Measurements from ENCODE around the gene FAM131B.

FAM131B gene

DNA sequence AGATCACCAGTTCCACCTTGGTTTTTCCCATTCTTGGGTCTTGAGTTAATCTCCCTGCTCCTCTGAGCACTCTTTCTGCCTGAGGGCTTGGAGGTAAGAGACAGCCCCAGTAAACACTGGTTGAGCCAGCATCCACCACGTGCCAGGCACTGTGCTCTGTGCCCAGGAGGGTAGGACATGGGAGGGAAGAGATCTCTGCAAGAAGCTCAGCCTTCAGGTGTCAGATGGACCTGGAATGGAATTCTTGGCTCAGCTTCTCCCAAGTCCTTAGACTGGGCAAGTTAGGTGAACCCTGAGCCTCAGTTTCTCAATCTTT, 21.1 kb upstream of the FAM131B start:
- TF ChIP-seq, protein P1, sequence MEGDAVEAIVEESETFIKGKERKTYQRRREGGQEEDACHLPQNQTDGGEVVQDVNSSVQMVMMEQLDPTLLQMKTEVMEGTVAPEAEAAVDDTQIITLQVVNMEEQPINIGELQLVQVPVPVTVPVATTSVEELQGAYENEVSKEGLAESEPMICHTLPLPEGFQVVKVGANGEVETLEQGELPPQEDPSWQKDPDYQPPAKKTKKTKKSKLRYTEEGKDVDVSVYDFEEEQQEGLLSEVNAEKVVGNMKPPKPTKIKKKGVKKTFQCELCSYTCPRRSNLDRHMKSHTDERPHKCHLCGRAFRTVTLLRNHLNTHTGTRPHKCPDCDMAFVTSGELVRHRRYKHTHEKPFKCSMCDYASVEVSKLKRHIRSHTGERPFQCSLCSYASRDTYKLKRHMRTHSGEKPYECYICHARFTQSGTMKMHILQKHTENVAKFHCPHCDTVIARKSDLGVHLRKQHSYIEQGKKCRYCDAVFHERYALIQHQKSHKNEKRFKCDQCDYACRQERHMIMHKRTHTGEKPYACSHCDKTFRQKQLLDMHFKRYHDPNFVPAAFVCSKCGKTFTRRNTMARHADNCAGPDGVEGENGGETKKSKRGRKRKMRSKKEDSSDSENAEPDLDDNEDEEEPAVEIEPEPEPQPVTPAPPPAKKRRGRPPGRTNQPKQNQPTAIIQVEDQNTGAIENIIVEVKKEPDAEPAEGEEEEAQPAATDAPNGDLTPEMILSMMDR (IDR thresholded peaks at IDR 0.05; ENCODE audit: low read depth, low read length): no peak
- no peak for TF ChIP-seq POLR2A (IDR thresholded peaks at IDR 0.05; ENCODE audit: extremely low read depth, insufficient read length)
- TF ChIP-seq MYC (IDR thresholded peaks at IDR 0.05; ENCODE audit: low read depth, low read length): no peak
- TF ChIP-seq, protein P2, sequence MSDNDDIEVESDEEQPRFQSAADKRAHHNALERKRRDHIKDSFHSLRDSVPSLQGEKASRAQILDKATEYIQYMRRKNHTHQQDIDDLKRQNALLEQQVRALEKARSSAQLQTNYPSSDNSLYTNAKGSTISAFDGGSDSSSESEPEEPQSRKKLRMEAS (IDR thresholded peaks at IDR 0.05; ENCODE audit: low read depth, low read length): no peak
- H3K4me3 ChIP-seq (ENCODE audit: low read depth, low read length): peak overlapping the region; percentile 92
- no peak for DNase-seq (ENCODE audit: low read depth)

DNA sequence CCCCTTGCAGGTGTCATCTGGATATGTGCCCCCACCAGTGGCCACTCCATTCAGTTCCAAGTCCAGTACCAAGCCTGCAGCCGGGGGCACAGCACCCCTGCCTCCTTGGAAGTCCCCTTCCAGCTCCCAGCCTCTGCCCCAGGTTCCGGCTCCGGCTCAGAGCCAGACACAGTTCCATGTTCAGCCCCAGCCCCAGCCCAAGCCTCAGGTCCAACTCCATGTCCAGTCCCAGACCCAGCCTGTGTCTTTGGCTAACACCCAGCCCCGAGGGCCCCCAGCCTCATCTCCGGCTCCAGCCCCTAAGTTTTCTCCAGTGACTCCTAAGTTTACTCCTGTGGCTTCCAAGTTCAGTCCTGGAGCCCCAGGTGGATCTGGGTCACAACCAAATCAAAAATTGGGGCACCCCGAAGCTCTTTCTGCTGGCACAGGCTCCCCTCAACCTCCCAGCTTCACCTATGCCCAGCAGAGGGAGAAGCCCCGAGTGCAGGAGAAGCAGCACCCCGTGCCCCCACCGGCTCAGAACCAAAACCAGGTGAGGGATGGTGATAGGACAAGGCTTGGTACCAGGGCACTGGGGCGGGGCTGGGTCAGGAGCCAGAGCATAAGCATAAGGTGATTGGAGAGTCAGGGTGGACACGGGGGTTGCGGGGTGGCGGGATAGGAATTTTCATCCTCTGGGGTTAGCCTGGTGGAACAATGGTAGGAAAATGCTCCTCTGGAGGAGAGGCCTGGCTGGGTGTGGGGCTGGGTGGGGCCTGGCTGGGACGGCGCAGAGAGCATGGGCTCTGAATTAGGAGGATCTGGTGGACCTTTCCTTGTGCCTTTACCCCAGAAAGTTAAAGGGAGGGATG, 20.5 kb upstream of the FAM131B start:
- peak overlapping the region; percentile 92 for H3K4me3 ChIP-seq (ENCODE audit: low read depth, low read length)
- no peak for DNase-seq (ENCODE audit: low read depth)
- no peak for TF ChIP-seq MYC (IDR thresholded peaks at IDR 0.05; ENCODE audit: low read depth, low read length)
- TF ChIP-seq, protein P2 (IDR thresholded peaks at IDR 0.05; ENCODE audit: low read depth, low read length): no peak
- TF ChIP-seq, protein P1 (IDR thresholded peaks at IDR 0.05; ENCODE audit: low read depth, low read length): no peak
- TF ChIP-seq POLR2A (IDR thresholded peaks at IDR 0.05; ENCODE audit: extremely low read depth, insufficient read length): no peak

DNA sequence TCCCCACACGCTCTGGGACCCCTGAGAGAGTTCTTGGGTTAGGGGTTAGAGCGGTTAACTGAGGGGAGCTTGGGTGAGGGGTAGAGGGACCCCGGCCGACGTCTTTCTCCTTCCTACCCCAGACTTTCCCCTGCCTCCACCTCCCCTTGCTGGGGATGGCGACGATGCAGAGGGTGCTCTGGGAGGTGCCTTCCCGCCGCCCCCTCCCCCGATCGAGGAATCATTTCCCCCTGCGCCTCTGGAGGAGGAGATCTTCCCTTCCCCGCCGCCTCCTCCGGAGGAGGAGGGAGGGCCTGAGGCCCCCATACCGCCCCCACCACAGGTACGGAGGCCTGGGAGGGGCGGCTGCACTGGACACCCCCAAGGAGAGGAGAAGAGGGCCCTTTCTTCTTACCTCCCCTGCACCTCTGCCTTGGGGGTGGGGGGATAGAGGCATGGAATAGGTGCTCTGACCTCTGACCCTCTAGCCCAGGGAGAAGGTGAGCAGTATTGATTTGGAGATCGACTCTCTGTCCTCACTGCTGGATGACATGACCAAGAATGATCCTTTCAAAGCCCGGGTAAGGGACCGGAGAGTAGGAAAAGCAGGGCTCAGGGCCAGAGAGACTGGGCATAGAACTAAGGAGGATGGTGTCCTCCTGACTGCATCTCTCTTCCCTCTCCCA, 19.7 kb upstream of the FAM131B start:
- DNase-seq (ENCODE audit: low read depth): no peak
- TF ChIP-seq, protein P2 (IDR thresholded peaks at IDR 0.05; ENCODE audit: low read depth, low read length): no peak
- TF ChIP-seq MYC (IDR thresholded peaks at IDR 0.05; ENCODE audit: low read depth, low read length): no peak
- TF ChIP-seq POLR2A (IDR thresholded peaks at IDR 0.05; ENCODE audit: extremely low read depth, insufficient read length): no peak
- TF ChIP-seq, protein P1 (IDR thresholded peaks at IDR 0.05; ENCODE audit: low read depth, low read length): no peak
- H3K4me3 ChIP-seq (ENCODE audit: low read depth, low read length): peak overlapping the region; percentile 92

DNA sequence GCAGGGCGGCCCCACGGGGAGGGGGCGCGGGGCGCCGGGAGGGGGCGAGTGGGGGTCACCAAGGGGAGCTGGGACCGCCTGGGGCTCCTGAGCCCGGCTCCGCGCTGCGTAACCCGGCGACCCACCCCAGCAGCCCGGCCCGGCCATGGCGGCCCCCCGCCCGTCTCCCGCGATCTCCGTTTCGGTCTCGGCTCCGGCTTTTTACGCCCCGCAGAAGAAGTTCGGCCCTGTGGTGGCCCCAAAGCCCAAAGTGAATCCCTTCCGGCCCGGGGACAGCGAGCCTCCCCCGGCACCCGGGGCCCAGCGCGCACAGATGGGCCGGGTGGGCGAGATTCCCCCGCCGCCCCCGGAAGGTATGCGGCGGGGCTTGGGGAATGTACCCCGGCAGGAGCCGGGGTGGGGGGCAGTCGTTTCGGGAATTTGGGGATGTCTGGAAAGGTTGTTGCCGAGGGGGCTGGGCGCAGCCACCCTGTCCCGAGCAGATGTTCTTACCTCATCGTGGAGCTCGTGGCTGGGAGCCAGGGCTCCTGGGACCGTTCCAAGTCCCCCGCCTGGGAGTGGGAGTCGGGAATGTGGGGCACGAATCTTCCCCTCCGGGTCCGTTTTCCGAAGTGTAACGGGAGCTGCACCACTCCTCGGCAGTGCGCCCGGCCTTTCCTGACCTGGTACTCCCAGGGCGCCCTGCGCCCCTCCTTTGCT, 19.1 kb upstream of the FAM131B start:
- TF ChIP-seq, protein P2 (IDR thresholded peaks at IDR 0.05; ENCODE audit: low read depth, low read length): no peak
- TF ChIP-seq POLR2A (IDR thresholded peaks at IDR 0.05; ENCODE audit: extremely low read depth, insufficient read length) (no peak), MYC (IDR thresholded peaks at IDR 0.05; ENCODE audit: low read depth, low read length) (no peak)
- TF ChIP-seq, protein P1 (IDR thresholded peaks at IDR 0.05; ENCODE audit: low read depth, low read length): no peak
- H3K4me3 ChIP-seq (ENCODE audit: low read depth, low read length): peak overlapping the region; percentile 92
- no peak for DNase-seq (ENCODE audit: low read depth)

DNA sequence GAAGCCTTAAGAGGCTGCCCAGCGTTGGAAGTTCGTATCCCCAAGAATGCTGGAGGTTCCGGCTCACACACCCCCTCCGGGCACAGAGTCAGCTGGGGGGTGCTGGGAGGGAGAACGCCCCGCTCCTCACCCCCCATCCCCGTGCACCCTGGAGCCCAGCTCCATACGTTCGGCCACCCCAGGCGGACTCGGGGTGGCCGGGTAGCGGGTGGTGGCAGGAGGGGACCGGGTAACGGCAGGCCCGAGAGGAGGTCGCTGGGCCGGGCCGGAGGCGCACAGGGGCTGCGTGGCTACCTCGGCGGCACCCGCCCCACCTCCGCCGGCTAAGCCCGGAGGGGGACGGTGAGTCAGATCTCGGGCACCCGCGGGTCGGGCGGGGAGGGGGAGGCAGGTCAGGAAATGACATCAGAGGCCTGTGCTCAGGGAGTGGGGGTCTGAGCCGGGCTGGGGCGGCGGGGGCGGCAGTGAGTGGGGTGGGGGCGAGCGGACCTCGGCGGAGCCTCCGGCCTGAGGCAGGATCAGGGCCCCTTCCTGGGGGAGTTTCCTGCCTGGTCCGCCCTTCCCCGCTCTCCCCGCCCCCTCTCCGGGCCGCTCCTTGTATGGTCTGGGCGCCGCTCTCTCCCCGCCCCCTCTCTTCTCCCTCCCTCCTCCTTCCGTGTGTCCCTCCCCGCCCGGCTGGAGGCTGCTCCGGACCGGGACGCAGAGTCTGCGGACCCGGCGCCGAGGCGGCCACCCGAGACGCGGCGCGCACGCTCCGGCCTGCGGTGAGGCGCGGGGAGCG, 18.3 kb upstream of the FAM131B start, which contains the start of gene ZYX:
Gene ZYX (plus strand): TSS at position 700 of the 781 bp plus-strand sequence. CDS start 227 bp downstream, outside the sequence.
- peak within 1 kb of the TSS; percentile 92 for H3K4me3 ChIP-seq (ENCODE audit: low read depth, low read length)
- TF ChIP-seq, protein P2 (IDR thresholded peaks at IDR 0.05; ENCODE audit: low read depth, low read length): peak; percentile 29; the same call in 1 of the 2 replicates
- TF ChIP-seq POLR2A (IDR thresholded peaks at IDR 0.05; ENCODE audit: extremely low read depth, insufficient read length) (peak; percentile 79), MYC (IDR thresholded peaks at IDR 0.05; ENCODE audit: low read depth, low read length) (peak; percentile 55)
- TF ChIP-seq, protein P1 (IDR thresholded peaks at IDR 0.05; ENCODE audit: low read depth, low read length): no peak
- peak; percentile 99 for DNase-seq (ENCODE audit: low read depth)
